Measurements from ENCODE around the gene SPTLC1.

DNA sequence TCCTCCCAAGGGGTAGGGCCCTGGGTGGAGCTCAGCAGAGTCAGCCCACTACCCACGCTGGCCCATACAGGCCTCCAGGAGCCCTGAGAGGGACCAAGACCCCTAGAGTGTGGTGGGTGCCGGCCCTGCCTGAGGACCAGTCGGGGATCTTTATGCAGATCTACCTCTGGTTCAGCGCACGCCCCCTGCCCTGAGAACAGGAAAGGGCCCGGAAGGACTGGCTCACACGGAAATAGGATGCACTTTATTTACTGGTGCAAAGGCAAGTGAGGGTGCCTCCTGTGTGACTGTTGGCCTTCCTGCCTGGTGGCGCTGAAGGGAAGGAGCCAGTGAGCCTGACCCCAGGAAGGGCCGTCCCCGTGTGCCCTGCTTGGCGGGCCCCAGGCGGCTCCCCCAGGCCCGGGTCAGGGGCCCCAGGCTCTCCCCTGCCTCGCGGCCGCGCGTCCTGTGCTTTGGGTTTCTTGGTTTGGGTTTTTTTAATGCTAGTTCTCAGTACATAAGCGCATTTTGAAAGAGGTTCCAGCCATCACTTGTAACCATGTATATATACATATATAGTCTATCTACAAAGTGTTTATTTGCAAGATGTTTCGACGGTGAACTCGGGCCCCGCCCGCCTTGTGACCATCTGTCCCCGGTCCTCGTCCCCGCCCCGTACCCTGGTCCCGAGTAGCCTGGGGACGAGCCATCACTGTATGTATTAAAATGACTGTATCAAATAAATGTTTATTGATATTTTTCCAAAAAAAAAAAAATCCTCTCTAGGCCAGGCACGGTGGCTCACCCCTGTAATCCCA lies 88.8 kb downstream of the SPTLC1 start:
- TF ChIP-seq POLR2AphosphoS5 (IDR thresholded peaks at IDR 0.05; ENCODE audit: low read depth) (no peak), NANOG (IDR thresholded peaks at IDR 0.05; ENCODE audit: borderline replicate concordance) (no peak), ZNF114 (CRISPR knock-in tag; IDR thresholded peaks at IDR 0.05) (no peak), JUNB (IDR thresholded peaks at IDR 0.05; ENCODE audit: unreplicated experiment) (no peak), CREB1 (CRISPR knock-in tag; IDR thresholded peaks at IDR 0.05; ENCODE audit: low read depth) (no peak), EZH2phosphoT487 (IDR thresholded peaks at IDR 0.05; ENCODE audit: unreplicated experiment) (no peak)
- TF ChIP-seq, protein P1, sequence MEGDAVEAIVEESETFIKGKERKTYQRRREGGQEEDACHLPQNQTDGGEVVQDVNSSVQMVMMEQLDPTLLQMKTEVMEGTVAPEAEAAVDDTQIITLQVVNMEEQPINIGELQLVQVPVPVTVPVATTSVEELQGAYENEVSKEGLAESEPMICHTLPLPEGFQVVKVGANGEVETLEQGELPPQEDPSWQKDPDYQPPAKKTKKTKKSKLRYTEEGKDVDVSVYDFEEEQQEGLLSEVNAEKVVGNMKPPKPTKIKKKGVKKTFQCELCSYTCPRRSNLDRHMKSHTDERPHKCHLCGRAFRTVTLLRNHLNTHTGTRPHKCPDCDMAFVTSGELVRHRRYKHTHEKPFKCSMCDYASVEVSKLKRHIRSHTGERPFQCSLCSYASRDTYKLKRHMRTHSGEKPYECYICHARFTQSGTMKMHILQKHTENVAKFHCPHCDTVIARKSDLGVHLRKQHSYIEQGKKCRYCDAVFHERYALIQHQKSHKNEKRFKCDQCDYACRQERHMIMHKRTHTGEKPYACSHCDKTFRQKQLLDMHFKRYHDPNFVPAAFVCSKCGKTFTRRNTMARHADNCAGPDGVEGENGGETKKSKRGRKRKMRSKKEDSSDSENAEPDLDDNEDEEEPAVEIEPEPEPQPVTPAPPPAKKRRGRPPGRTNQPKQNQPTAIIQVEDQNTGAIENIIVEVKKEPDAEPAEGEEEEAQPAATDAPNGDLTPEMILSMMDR (conservative IDR thresholded peaks at IDR 0.05; ENCODE audit: low read depth in 2 of 2) = no peak; a peak in 1 of 4 replicates
- TF ChIP-seq, protein P2, sequence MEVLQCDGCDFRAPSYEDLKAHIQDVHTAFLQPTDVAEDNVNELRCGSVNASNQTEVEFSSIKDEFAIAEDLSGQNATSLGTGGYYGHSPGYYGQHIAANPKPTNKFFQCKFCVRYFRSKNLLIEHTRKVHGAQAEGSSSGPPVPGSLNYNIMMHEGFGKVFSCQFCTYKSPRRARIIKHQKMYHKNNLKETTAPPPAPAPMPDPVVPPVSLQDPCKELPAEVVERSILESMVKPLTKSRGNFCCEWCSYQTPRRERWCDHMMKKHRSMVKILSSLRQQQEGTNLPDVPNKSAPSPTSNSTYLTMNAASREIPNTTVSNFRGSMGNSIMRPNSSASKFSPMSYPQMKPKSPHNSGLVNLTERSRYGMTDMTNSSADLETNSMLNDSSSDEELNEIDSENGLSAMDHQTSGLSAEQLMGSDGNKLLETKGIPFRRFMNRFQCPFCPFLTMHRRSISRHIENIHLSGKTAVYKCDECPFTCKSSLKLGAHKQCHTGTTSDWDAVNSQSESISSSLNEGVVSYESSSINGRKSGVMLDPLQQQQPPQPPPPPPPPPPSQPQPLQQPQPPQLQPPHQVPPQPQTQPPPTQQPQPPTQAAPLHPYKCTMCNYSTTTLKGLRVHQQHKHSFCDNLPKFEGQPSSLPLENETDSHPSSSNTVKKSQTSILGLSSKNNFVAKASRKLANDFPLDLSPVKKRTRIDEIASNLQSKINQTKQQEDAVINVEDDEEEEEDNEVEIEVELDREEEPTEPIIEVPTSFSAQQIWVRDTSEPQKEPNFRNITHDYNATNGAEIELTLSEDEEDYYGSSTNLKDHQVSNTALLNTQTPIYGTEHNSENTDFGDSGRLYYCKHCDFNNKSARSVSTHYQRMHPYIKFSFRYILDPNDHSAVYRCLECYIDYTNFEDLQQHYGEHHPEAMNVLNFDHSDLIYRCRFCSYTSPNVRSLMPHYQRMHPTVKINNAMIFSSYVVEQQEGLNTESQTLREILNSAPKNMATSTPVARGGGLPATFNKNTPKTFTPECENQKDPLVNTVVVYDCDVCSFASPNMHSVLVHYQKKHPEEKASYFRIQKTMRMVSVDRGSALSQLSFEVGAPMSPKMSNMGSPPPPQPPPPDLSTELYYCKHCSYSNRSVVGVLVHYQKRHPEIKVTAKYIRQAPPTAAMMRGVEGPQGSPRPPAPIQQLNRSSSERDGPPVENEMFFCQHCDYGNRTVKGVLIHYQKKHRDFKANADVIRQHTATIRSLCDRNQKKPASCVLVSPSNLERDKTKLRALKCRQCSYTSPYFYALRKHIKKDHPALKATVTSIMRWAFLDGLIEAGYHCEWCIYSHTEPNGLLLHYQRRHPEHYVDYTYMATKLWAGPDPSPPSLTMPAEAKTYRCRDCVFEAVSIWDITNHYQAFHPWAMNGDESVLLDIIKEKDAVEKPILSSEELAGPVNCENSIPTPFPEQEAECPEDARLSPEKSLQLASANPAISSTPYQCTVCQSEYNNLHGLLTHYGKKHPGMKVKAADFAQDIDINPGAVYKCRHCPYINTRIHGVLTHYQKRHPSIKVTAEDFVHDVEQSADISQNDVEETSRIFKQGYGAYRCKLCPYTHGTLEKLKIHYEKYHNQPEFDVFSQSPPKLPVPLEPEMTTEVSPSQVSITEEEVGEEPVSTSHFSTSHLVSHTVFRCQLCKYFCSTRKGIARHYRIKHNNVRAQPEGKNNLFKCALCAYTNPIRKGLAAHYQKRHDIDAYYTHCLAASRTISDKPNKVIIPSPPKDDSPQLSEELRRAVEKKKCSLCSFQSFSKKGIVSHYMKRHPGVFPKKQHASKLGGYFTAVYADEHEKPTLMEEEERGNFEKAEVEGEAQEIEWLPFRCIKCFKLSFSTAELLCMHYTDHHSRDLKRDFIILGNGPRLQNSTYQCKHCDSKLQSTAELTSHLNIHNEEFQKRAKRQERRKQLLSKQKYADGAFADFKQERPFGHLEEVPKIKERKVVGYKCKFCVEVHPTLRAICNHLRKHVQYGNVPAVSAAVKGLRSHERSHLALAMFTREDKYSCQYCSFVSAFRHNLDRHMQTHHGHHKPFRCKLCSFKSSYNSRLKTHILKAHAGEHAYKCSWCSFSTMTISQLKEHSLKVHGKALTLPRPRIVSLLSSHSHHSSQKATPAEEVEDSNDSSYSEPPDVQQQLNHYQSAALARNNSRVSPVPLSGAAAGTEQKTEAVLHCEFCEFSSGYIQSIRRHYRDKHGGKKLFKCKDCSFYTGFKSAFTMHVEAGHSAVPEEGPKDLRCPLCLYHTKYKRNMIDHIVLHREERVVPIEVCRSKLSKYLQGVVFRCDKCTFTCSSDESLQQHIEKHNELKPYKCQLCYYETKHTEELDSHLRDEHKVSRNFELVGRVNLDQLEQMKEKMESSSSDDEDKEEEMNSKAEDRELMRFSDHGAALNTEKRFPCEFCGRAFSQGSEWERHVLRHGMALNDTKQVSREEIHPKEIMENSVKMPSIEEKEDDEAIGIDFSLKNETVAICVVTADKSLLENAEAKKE (CRISPR knock-in tag; IDR thresholded peaks at IDR 0.05) = no peak
- TF ChIP-seq, protein P3, sequence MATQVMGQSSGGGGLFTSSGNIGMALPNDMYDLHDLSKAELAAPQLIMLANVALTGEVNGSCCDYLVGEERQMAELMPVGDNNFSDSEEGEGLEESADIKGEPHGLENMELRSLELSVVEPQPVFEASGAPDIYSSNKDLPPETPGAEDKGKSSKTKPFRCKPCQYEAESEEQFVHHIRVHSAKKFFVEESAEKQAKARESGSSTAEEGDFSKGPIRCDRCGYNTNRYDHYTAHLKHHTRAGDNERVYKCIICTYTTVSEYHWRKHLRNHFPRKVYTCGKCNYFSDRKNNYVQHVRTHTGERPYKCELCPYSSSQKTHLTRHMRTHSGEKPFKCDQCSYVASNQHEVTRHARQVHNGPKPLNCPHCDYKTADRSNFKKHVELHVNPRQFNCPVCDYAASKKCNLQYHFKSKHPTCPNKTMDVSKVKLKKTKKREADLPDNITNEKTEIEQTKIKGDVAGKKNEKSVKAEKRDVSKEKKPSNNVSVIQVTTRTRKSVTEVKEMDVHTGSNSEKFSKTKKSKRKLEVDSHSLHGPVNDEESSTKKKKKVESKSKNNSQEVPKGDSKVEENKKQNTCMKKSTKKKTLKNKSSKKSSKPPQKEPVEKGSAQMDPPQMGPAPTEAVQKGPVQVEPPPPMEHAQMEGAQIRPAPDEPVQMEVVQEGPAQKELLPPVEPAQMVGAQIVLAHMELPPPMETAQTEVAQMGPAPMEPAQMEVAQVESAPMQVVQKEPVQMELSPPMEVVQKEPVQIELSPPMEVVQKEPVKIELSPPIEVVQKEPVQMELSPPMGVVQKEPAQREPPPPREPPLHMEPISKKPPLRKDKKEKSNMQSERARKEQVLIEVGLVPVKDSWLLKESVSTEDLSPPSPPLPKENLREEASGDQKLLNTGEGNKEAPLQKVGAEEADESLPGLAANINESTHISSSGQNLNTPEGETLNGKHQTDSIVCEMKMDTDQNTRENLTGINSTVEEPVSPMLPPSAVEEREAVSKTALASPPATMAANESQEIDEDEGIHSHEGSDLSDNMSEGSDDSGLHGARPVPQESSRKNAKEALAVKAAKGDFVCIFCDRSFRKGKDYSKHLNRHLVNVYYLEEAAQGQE (IDR thresholded peaks at IDR 0.05; ENCODE audit: unreplicated experiment) = no peak
